ENCODE data around the gene DOK1.

Gene DOK1

DNA sequence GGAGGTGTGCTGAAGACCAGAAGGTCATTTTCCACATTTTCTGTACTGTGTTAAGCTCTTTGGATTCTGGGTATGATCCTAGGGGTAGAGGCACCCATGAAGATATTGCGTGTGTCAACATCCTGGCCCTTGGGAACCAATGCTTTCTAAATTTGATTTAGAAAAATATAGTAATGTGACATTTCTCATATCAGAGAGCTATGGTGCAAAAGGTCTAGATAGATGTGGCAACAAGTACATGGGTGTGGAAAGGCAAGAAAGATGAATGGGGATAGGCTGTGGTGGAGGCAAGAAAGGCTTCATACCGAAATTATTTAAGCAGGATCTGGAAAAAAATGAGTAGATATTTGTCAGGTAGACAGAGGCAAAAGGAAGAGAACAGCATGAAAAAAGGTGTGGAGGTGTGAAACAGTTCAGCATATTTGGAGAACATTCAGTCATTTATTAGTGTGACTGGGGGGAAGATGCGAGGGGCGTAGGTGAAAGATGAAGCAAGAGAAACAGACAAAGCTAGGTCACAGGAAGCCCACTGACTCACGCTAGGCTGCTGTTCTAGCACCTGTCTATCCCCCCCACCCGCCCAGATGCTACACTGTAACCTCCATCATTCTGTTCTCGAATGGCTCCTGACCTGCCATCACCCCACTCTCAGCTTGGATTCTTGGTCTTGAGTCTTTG, 11.7 kb downstream of the DOK1 start:
- DNase-seq = no peak

DNA sequence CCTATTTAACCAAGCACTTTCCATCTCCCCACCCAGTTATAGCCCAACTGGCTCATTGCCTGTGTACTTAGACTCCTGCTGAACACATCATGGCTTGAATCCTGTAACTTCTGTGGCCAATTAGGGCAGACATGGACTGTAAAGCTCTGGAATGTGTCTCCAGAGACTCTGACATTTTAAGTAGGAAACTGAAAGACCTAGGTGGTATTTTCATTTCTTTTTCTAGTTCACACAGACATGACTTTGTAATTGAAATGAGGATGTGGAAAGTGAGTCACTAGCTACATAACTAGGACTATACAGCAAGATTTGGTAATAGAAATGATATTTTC, 12.2 kb downstream of the DOK1 start:
- no peak for DNase-seq

DNA sequence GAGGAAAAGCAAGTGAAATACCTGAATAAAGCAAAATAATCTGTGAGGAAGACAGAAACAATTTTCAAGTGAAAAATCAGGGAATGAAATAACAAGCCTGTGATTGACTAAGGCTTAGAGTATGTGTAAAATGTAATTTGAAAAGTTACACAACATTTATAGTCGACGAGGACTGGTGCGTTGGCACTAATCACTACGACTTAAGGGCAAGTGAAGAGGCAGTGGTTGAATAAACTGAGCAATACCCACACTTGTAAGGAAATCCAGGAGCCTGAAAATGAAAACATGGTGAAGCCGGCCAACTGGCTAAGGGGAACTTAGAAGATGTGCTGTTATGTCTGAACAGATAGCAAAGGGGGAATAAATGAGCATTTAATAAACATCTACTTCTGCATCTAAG, 13.4 kb downstream of the DOK1 start:
- DNase-seq = no peak

DNA sequence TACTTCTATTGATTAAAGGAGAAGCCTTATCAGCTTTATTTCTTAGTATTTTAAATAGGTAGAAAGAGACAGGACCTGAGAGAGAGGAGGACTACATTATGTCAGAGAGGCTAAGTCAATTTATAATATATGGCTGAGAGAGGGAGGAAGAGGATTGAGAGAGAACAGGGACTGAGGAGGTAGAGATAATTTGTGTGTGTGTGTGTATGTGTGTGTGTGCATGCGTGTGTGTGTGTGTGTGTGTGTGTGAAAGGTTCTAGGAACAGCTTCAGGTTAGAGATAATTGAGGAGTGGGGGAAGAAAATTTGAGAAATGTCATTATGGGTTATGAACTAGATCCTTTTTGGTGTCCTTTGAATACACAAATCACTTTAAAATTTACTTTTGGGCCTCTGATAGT, 15.2 kb downstream of the DOK1 start:
- DNase-seq = no peak

DNA sequence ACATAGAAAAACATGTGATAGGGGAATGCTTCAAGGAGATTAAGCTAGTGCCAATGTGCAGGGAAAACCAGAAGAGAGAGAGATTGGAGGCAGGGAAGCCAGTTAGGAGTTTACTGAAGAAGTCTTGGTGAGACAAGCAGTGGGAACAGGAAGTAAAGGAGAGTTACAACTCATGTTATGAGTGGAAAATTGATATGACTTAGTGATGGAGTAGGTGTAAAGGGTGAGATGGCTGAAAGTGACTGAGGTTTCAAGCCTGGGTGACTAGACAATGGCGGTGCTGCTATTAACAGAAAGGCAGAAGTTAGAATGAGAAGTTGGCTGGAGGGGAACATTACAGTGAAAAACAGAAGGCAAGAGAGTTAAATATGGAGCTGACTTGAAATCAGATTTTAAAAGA, 16.5 kb downstream of the DOK1 start:
- DNase-seq = no peak

DNA sequence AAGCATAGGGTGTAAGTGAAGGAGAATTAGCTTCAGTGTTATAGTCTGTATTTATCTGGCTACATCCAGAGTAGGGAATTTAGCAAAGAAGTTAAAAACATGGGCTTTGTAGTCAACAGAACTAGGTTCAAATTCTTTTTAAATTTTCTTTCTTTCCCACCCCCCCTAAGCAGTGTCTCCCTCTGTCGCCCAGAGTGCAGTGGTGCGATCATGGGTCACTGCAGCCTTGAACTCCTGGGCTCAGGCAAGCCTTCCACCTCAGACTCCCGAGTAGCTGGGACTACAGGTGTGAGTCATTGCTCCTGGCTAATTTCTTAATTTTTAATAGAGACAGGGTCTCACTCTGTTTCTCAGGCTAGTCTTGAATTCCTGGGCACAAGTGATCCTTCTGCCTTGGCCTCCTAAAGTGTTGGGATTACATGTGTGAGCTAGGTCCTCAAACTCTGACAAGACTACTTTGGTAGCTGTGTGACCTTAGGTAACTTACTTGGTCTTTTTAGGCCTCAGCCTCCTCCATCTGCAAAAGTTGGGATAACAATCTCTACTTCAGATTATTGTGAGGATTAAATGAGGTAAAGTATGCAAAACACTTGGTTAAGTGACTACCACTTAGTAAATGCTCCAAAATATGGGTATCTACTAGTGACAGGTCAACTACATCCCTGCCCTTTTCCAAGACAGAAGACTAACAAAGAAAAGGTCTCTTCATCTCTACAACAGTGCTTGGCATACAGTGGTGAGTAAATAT, 17.8 kb downstream of the DOK1 start:
- DNase-seq = no peak

DNA sequence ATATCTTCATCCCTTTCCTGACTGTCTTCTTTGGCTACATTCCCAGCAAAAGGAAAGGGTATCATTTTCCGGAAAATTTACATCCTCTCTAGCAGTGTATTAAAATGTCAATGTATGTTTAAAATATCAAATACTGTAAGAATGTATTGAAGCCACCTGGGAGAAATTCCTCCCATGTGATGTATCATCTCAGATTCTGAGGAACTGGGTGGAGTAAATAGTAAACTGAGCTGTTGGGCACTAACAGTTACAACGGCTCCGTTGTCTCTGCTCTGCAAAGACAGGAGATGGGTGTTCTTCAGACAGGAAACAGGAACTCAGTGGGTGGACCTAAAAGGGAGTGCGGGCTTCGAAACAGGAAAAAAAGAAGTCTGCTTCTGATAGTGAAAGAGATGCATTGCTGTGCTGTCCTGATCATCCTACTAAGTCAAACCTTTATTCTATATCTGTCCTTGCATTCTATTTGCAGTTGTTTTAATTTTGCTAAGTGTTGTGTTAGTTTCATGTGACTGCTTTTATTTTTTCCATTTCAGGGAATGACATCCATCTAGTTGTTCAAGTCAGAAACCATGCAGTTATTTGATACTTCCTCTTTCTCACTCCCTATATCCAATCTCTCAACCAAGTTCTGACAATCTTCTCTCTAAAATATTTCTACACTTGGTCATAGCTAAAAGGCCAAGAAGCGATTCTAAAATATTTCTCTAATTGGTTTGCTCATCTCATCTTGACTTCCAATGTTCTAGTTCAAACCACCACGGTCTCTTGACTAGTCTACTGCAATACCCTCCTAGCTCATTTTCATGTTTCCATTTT, 19.4 kb downstream of the DOK1 start:
- DNase-seq = no peak

DNA sequence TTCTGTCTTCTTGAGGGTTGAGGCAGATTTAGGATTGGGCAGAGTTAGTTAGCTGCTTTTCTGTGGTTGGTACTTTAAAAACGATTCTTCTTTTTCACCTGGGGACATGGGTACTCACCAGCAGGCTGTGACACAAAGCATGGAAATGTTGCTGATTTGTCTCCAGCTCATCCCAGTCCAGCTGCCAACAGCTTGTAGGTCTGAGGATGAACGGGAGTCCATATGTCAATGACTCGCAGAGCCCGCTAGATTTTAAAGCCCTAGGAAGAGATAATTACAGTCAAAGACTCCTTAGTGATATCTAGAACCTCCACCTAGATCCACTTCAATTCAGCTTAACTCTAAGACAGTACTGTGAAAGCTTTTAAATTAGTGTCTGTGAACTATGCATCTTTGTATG, 20.8 kb downstream of the DOK1 start:
- no peak for DNase-seq

DNA sequence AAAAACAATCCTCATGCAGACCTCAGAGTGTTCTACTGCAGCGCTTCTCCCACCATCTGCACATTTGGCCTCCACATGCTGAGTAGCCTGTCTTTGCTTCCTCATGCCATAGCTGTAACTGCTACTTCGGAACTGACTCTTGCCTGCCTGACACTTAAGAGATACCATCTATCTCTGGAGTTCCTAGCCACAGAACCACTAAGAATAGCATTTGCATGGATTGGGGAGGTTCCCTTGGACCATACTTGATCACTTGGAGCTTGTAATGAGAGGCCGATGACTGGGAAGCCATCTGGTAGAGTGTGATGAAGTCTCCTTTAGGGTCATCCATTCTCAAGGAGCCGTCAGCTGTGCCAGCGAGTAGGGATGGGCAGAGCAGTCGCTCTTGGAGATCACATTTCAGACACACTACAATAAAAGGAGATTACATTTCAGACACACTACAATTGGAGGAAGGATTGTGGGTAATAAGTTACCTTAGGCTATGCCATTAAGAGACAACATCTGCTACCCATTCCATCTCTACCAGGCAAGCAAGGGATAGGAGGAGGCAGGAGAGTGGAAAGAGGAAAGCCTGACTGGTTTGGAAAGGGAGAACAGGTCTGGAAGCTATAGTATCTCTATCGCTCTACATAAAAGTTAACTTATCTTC, 21.8 kb downstream of the DOK1 start:
- no peak for DNase-seq

DNA sequence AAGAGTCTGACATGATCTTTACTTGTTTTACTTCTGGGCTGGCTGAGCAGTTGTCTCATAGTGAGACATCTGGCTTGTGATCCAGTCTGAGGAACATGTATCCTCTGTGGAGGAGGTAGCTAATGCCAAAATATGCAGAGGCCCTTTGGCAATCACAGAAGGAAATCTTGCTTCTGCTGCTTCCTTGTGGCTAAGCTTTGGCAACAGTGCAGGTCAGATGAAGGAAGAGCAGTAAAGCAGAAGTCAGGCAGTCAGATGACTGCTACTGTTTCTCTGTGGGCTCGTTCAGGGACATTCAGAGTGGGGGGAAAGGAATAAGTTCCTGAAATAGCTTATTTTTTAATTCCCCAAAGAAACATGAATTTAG, 22.3 kb downstream of the DOK1 start:
- peak in 6 of 56 donors; percentile 11 to 21 (median 14) for DNase-seq

DNA sequence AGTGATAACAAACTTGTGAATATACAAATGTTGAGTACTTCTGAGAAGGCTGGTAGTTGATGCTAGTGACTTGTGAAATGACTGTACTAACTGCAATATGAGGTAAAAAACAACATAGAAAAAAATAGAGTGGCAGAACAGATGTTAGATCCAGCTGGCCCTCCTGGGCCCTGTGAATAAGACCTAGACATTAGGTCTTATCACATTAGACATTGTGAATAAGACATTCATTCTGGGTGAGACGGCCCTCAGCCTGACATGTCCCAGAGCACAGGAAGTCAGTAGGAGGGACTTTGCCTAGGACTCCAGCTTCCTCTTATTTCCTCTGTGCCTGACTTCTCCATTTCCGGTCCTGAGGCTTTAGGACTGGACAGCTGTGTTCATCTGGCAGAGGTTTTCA, 22.9 kb downstream of the DOK1 start:
- DNase-seq = peak in 1 of 56 donors; percentile 3

DNA sequence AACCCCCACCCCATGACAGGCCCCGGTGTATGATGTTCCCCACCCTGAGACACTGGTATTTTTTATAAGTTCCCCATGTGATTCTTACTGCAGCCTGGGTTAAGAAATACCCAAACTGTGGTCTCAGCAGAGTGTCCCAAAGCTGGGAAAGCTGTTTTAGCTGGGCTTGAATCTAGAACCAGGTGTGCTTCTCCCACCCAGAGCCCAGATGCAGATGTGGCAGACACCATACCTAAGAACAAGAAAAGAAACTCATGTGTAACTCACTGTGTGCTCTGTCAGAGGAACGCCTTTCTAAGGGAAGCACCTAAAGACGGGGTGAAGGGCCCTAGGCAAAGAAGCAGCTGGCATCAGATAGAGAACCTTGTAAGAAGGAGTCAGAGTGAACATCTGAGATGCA, 23.9 kb downstream of the DOK1 start:
- no peak for DNase-seq

DNA sequence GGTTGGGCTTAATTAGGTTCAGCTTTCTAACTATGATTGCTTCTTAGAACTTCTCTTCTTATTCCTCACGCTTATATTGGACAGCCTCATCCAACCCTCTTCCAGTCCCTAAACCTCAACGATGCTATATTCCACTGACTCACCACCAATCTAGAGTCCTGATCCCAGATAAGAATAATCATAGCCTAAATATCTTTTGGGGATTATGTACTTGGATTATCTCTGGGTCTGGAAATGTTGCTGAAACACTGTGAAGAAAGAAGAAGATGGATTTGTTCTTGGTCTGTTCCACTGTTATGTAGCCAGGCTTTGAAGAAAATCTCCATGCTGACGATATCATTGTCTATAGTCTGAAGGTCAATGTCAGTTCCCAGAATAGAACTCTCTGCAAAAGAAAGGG, 26.9 kb downstream of the DOK1 start:
- no peak for DNase-seq

DNA sequence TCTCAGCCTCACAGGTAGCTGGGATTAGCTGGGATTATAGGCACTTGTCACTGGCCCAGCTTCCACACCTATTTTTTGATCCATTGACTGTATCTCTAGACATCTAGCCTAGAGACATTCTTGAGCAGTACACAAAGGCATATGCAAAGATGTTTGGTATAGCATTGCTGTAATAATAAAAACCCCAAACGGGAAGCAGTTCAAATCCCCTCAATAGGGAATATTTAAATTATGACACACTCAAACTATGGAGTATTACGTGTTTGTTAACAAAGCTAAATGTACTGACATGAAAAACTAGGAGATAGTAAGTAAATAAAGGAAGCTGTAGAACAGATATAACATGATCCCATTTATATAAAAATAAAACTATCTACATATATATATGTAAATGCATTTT, 27.7 kb downstream of the DOK1 start:
- no peak for DNase-seq

DNA sequence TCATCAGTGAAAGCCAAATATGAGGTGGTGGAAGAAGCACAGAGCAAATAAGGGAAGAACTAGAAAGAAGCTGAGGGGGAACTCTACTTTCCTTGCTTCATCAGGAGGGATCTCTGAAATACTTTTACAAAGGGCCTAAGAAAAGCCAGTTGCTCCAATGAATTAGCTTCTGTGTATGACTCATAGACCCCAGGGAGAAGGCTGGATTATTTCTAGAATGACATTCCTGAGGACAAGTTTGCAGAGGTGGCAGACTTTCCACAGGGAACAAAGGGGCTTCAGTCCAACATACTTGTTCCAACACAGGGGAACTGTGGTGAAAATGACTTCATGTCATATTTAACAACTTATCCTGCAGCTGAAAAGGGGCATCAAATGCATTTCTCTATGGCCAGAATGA, 29.0 kb downstream of the DOK1 start:
- no peak for DNase-seq

DNA sequence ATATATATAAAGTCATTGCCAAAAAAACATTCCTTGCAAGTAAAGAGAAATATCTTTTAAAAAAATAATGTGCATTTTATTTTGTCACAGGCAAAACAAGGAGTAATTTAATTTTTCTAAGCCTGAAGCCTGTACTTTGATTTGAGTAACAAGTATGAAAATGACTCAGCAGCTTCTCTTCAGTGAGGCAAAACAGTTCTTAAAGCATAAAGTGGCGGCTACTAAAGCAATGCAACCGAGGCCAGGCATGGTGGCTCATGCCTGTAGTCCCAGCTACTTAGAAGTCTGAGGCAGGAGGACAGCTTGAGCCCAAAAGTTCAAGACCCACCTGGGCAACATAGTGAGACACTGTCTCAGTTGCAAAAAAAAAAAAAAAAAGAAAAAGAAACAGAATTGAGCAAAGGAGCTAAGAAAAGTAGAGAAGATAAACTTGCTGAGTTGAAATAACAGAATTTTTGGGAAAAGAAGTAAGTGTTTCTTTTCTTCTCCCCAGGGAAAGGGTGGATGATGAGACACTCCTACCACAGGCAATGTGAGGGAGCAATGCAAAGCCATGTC, 29.6 kb downstream of the DOK1 start:
- DNase-seq = no peak

DNA sequence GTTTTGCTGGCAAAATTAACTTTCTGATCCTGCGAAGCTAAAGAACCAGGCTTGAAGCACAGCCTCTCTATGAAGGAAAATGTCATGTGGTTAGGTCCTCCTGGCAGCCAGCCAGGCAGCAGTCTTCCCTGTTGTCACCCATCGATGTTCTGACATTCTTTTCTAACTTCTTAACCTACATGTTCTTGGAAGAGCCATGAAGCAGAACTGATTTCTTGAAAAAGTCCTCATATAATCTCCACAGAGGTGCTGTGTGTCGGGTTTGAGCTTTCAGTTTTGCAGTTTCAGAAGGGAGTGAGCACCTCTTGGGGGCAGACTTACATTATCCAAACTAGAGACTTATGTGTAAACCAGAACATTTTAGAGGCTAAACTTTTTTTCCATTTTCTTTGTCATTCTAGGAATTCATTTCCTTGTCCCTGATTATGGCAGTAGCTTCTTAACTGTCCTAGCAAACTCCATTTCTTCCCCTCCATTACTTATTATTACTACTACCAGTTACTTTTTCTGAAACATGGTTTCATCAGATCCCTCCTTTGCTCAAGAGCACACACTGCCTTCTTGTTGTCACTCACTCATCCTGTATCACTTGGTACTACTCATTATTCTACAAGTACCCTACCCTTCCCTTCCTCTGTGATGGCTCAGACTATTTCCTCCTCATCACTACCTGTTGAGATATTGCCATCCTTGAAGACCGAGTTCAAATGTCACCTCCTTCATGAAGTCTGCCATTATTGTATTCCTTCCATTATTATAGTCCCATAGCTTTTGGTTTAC, 31.1 kb downstream of the DOK1 start:
- peak in 4 of 56 donors; percentile 2 to 29 (median 16) for DNase-seq

DNA sequence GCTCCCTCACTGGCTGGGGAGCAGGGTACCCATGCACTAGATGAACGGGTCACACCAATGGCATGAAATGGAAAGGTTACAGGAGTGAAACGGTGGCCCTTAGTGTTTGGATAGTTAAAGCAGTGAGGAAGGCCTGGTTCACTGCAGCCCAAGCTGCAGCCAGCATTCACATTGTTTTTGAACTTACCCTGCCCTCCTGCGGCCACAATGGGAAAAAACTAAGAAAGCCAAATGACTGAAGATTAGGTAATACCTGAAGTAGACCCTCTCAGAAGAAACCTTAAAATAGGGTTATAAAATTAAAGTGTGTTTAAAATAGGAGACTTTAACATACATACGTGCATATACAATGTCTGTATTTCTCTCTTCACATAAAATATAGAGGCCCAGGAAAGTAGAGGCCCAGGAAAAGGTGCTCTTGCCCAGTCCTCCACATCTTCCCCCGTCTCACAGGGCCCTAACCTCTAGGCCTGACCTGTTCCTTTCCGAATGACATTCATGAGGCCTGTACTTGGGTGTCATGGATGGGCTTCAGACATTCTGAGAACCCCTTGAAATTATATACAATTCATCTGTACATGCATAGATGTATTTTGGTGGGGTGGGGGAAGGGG, 33.3 kb downstream of the DOK1 start:
- DNase-seq = peak in 39 of 56 donors; percentile 0 to 72 (median 24)

DNA sequence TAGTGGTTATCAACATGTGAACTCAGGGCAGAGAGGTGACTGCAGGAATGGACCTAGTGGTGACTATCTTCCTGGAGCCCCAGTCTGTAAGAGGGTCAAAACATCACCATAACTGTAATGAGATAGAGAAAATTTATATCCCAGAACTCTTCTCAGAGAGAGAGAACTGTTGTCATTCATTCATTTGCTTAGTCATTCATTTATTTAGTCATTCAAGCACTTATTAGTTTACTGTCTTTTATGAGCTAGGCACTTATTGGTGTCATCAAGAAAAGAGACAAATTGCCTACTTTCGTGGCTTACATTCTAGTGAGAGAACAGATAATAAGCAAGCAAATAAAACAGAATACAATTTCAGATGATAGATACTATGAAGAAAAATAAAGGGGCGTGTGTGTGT, 34.1 kb downstream of the DOK1 start:
- DNase-seq = no peak

All from nucleus accumbens (tissue), 56 donors.